A549 (cell line): ENCODE data around the gene KCNMA1. TPM values are rescaled to one million over a fixed set of nuclear protein-coding genes. Genes with fewer than 3 reads are reported as not detected.

Experiments
- ATAC-seq, 2 experiments: fragments of 200-7000 bp in 1 of 2; fragments of >200 bp in 1 of 2; cut with Nextera tagmentation in 1 of 2; cut with Tn5 transposase in 1 of 2; 3 replicates each; pipeline versions ENCODE4 v1.8.0 to v1.9.1; 2018 to 2020; ENCODE audit warnings: mild to moderate bottlenecking in 1 of 2, moderate library complexity in 1 of 2
- CTCF ChIA-PET: fragments of 300-600 bp; sonication (Branson Sonifier 250); formaldehyde crosslinking; extraction: SDS; loops from one replicate; lab custom pipeline; 2021; ENCODE audit warnings: antibody characterized with exemption, inconsistent platforms; lab: Yijun Ruan, JAX
- POLR2A ChIA-PET: fragments of 350-600 bp; formaldehyde crosslinking; extraction: SDS; loops from one replicate; lab custom pipeline; 2021; ENCODE audit warnings: antibody characterized with exemption, inconsistent platforms; lab: Yijun Ruan, JAX
- DNase-seq, 2 experiments: peaks; one replicate each; pipeline versions ENCODE4 v3.0.0 to v3.0.0-alpha.2; 2011 to 2016; ENCODE audit warnings: low read depth in 1 of 2, low spot score in 1 of 2
- FAIRE-seq: peaks from 2 replicates; lab custom pipeline; 2011; peaks lifted over from hg19 to GRCh38; lab: Jason Lieb, UNC
- H3K27ac ChIP-seq, 2 experiments: fragments of >200 bp; sonication (Bioruptor Twin); formaldehyde crosslinking; 3 replicates each; pipeline ENCODE4 v1.5.1; 2016 to 2017
- H3K4me1 ChIP-seq: fragments of >200 bp; sonication (Bioruptor Twin); formaldehyde crosslinking; 3 replicates; pipeline ENCODE4 v1.6.1; 2016
- H3K4me2 ChIP-seq: fragments of >200 bp; sonication (Bioruptor Twin); formaldehyde crosslinking; 3 replicates; pipeline ENCODE4 v1.6.1; 2016
- H3K4me3 ChIP-seq: fragments of >200 bp; sonication (Bioruptor Twin); formaldehyde crosslinking; 3 replicates; pipeline ENCODE4 v1.5.1; 2016
- H3K9me3 ChIP-seq: fragments of >200 bp; sonication (Bioruptor Twin); formaldehyde crosslinking; 3 replicates; pipeline ENCODE4 v1.6.1; 2016
- CBX8 ChIP-seq: fragments of 200-600 bp; sonication (generic); IDR thresholded peaks from 2 replicates; pipeline ENCODE4 v1.6.1; 2016
- EHMT2 ChIP-seq: fragments of 200-600 bp; sonication (generic); IDR thresholded peaks from 2 replicates; pipeline ENCODE4 v1.6.1; 2016; ENCODE audit warnings: antibody characterized with exemption, low read depth, mild to moderate bottlenecking, moderate library complexity
- EP300 ChIP-seq, 2 experiments: fragments of >200 bp; sonication (Bioruptor Twin); formaldehyde crosslinking; IDR thresholded peaks; 2 replicates in 1 of 2; 3 replicates in 1 of 2; pipeline ENCODE4 v1.6.1; 2016 to 2017
- ESRRA ChIP-seq: fragments of 150-350 bp; IDR thresholded peaks from 2 replicates; pipeline ENCODE4 v1.6.1; 2014; ENCODE audit warnings: mild to moderate bottlenecking, low read length, borderline replicate concordance
- FOSL2 ChIP-seq, 2 experiments: fragments of 450-650 bp in 1 of 2; fragments of >200 bp in 1 of 2; sonication (Bioruptor Twin) in 1 of 2; formaldehyde crosslinking; IDR thresholded peaks; 2 replicates each; pipeline versions ENCODE4 v1.5.0 to v1.6.1; 2016 to 2020; ENCODE audit warnings: mild to moderate bottlenecking in 1 of 2, moderate library complexity in 1 of 2
- HDAC2 ChIP-seq: fragments of 200-600 bp; sonication (generic); IDR thresholded peaks from 2 replicates; pipeline ENCODE4 v1.6.1; 2016
- HEYL ChIP-seq: fragments of 250-450 bp; sonication (Bioruptor Pico); IDR thresholded peaks from 2 replicates; pipeline ENCODE4 v1.8.0; 2021; ENCODE audit warnings: mild to moderate bottlenecking, moderate library complexity
- HOXA7 ChIP-seq: fragments of 250-450 bp; sonication (Bioruptor Pico); IDR thresholded peaks from 2 replicates; pipeline ENCODE4 v1.5.0; 2020; ENCODE audit warnings: mild to moderate bottlenecking, moderate library complexity
- HOXB13 ChIP-seq: fragments of 250-450 bp; sonication (Bioruptor Pico); IDR thresholded peaks from 2 replicates; pipeline ENCODE4 v1.5.0; 2020; ENCODE audit warnings: low read depth, mild to moderate bottlenecking, moderate library complexity
- JUN ChIP-seq, 2 experiments: fragments of >200 bp; sonication (Bioruptor Twin); formaldehyde crosslinking; IDR thresholded peaks; 2 replicates in 1 of 2; 3 replicates in 1 of 2; pipeline ENCODE4 v1.6.1; 2016 to 2017
- KDM5A ChIP-seq: fragments of 200-600 bp; sonication (generic); IDR thresholded peaks from 2 replicates; pipeline ENCODE4 v1.6.1; 2016; ENCODE audit warnings: antibody characterized with exemption, mild to moderate bottlenecking
- MAFK ChIP-seq: fragments of 450-650 bp; IDR thresholded peaks from 2 replicates; pipeline ENCODE4 v1.6.1; 2014; ENCODE audit not compliant: partially characterized antibody
- MAX ChIP-seq: IDR thresholded peaks from 2 replicates; pipeline ENCODE4 v1.6.1; 2012
- MAZ ChIP-seq: fragments of 150-350 bp; IDR thresholded peaks from 2 replicates; pipeline ENCODE4 v1.6.1; 2014; ENCODE audit warnings: antibody characterized with exemption, low read depth, low read length, borderline replicate concordance
- PBX3 ChIP-seq: IDR thresholded peaks from 2 replicates; pipeline ENCODE4 v1.6.1; 2012
- RNF2 ChIP-seq: fragments of 200-600 bp; sonication (generic); IDR thresholded peaks from 2 replicates; pipeline ENCODE4 v1.6.1; 2016; ENCODE audit warnings: low read depth, mild to moderate bottlenecking, antibody characterized with exemption, moderate library complexity, borderline replicate concordance
- SMC3 ChIP-seq: fragments of >200 bp; sonication (Bioruptor Twin); formaldehyde crosslinking; IDR thresholded peaks from 3 replicates; pipeline ENCODE4 v1.6.1; 2018; ENCODE audit warnings: inconsistent platforms
- SREBF2 ChIP-seq: fragments of 450-650 bp; IDR thresholded peaks from 2 replicates; pipeline ENCODE4 v1.6.1; 2014; ENCODE audit warnings: mild to moderate bottlenecking, moderate library complexity
- USF2 ChIP-seq: fragments of 450-650 bp; IDR thresholded peaks from 2 replicates; pipeline ENCODE4 v1.6.1; 2014; ENCODE audit warnings: antibody characterized with exemption
- ZC3H11A ChIP-seq: fragments of 450-650 bp; IDR thresholded peaks from 2 replicates; pipeline ENCODE4 v1.6.1; 2014; ENCODE audit warnings: antibody characterized with exemption, mild to moderate bottlenecking
- WGBS: methylation state at CpG from one replicate; pipeline ENCODE4 v1.1.6; 2017; ENCODE audit errors: missing lambda C conversion rate; 5-methylcytosine and 5-hydroxymethylcytosine counted together
- polyA plus RNA-seq, 4 experiments: library from polyadenylated mRNA; depleted of rRNA in 3 of 4; stranded (reverse); fragments of >200 nt; fragmentation: RNase III in 1 of 4; extraction: RNeasy Plus Mini Kit Qiagen cat#74134 plus additional on column Dnase treatment in 1 of 4; gene quantifications; 2 replicates in 3 of 4; 3 replicates in 1 of 4; pipeline ENCODE4 v1.2.3, GENCODE V29; 2011 to 2017
- TF ChIP-seq, protein P1 (sequence below): IDR thresholded peaks from 2 replicates; pipeline ENCODE4 v1.6.1; 2012; ENCODE audit warnings: low read depth, borderline replicate concordance

Gene KCNMA1
- polyA plus RNA-seq, 2 of the 4 experiments (the other 2 are of a cell fraction) = 14.9 to 30.6 TPM

- no peak for TF ChIP-seq MAZ
- no peak for TF ChIP-seq RNF2
- TF ChIP-seq HOXA7 = no peak
- no peak for TF ChIP-seq SREBF2
- TF ChIP-seq, protein P1, sequence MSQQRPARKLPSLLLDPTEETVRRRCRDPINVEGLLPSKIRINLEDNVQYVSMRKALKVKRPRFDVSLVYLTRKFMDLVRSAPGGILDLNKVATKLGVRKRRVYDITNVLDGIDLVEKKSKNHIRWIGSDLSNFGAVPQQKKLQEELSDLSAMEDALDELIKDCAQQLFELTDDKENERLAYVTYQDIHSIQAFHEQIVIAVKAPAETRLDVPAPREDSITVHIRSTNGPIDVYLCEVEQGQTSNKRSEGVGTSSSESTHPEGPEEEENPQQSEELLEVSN = no peak
- TF ChIP-seq EP300 (IDR thresholded peaks at IDR 0.05) = no peak
- no peak for TF ChIP-seq HEYL (CRISPR knock-in tag)
Measured at GRCh38 chr10:77514870-77515269, 122.7 kb downstream of the KCNMA1 start (continued).

DNA sequence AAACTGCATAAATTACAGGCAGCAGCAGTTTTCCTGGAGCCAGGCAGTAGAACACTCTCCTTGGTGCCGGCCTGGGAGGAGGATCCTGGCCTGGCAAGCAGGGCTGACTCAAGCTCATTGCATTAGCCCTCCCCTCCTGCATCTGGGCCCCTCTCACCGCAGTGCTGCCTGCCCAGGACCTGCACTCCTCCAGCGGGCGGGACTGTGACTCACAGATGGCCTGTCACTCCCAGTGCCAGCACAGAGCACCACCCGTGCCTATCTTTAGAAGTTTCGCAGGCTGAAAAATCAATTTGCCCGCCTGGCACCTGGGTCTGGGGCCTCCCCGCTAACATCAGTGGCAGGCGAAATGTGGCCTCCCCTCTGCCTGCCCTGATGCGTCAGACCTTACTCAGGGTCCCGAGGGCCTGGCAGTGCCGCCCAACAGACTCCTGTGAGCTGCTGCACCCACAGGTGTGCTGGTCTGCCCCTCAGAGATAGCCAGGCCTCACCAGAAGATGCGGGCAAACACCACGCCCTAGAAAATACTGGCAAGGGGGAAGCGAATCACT lies 123.8 kb downstream of the KCNMA1 start:
- Histone ChIP-seq H3K27ac (peak overlapping the region; percentile 48 to 82; a peak in 4 of 6 replicates), H3K9me3 (no peaks in the 10 kb centered on the region), H3K4me3 (no peak overlapping the region), H3K4me2 (peak overlapping the region; percentile 52), H3K4me1 (peaks cover 26% of the 10 kb centered on the region)
- TF ChIP-seq SMC3 = peak; percentile 9; the same call in 1 of the 3 replicates
- no peak for TF ChIP-seq HDAC2
- no peak for TF ChIP-seq MAX
- TF ChIP-seq FOSL2 (IDR thresholded peaks at IDR 0.05) = no peak
- TF ChIP-seq FOSL2 (CRISPR knock-in tag; IDR thresholded peaks at IDR 0.05) = 0 out of 2 replicates have a peak, but pooled peaks have one; percentile 10
- no peak for TF ChIP-seq MAFK
- TF ChIP-seq JUN (IDR thresholded peaks at IDR 0.05) = no peak
- no peak for TF ChIP-seq EHMT2
- no peak for TF ChIP-seq KDM5A
- no peak for TF ChIP-seq HOXB13 (CRISPR knock-in tag)
- no peak for TF ChIP-seq ZC3H11A
- ATAC-seq = peak; percentile 85 to 87
- ChIA-PET POLR2A (interaction anchor here (1.1 to 1.4 kb wide), 2 partner anchors 10 to 11 kb away, joined by 3 read pairs; no protein-coding TSS in a partner anchor), CTCF (interaction anchor here (1.2 to 6.2 kb wide), 4 partner anchors 9 to 340 kb away, joined by 6 to 32 read pairs (median 12); partner anchors contain the start of gene KCNMA1)
- no peak for FAIRE-seq
- DNase-seq = peak; percentile 44 to 55
- WGBS = 39% methylated on average over 13 of the region's 15 CpGs

DNA sequence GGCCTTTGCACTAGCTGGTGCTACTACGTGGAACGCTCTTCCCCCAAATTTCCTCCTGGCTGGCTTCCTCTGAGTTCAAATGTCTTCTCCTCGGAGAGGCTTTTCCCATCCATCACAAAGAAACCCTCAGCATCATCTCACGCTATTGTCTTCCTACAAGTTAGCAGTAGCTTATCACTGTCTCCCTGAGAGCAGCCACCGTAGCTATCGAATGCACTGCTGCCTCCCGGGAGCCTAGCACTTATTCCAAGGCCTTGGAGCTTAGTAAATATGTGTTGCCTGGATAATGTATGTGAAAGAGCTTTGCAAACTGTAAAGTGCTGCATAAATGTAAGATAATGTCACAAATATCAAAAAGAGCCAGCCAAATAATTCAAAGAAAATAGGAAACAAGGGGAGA lies 124.4 kb downstream of the KCNMA1 start:
- no peak for TF ChIP-seq MAFK
- no peak for TF ChIP-seq PBX3
- no peak for TF ChIP-seq KDM5A
- no peak for TF ChIP-seq CBX8
- no peak for TF ChIP-seq ESRRA
- no peak for TF ChIP-seq SREBF2
- TF ChIP-seq USF2 = no peak
- no peak overlapping the region for H3K4me3 ChIP-seq
- POLR2A ChIA-PET = interaction anchor here (1.1 kb wide), 1 partner anchor 10 kb away, joined by 3 read pairs; no protein-coding TSS in a partner anchor
- H3K4me2 ChIP-seq = peak overlapping the region; percentile 52
- H3K4me1 ChIP-seq = peaks cover 26% of the 10 kb centered on the region
- peak overlapping the region; percentile 48 to 82; a peak in 5 of 6 replicates for H3K27ac ChIP-seq
- CTCF ChIA-PET = interaction anchor here (0.7 to 6.2 kb wide), 6 partner anchors 9 to 347 kb away, joined by 3 to 32 read pairs (median 8); partner anchors contain the start of gene KCNMA1
- 92% methylated on average over 7 of the region's 7 CpGs for WGBS
- ATAC-seq = no peak
- H3K9me3 ChIP-seq = no peaks in the 10 kb centered on the region
- no peak for DNase-seq
- FAIRE-seq = no peak
